ENCODE data around the gene WNT7A. TPM values are rescaled to one million over a fixed set of nuclear protein-coding genes. Genes with fewer than 3 reads are reported as not detected.
"Not testable (repeated sequence)": the region's sequence is repeated elsewhere in the genome, so short reads cannot be mapped to it uniquely, and the experiment has no call there.

WNT7A gene
- total RNA-seq, 6 donors from 2014 or later, result 1.0 to 12.2 (median 6.8) TPM

DNA sequence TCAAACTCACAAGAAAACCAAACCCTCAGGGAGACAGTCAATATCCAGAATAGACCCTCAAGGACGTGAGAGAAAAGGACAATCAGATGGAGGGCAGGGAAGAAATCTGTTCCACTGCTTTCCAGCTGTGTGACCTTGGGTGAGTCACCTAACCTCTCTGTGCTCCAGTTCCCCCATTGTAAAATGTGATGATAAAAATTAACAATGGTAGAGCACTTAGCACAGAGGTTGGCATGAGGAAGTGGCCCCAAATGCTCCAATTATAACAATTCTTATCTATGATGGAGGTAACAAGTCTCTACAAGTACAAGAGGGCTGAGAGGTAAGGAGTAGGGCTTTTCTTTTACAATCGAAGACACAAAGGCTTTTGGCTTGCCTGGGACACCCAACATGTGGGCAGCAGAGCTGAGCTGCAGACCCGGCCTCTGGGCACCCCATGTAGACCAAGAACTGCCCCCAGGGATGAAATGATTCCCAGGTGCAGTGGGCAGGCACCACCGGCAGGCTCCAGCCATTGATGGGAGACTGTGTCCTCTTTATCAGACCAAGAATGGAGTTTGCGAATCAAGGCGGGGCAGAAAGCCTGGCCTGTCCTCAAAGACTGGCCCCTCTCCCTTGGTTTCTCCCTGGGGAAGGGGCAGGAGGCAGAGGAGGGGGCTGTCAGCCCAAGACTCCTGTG is 22.0 kb downstream of the WNT7A start:
- Histone ChIP-seq H3K9me3 (no peaks in the 10 kb centered on the region), H3K27ac (no peak overlapping the region), H3K4me1 (no peaks in the 10 kb centered on the region), H3K27me3 (peaks cover 0 to 5% (median 0%) of the 10 kb centered on the region in 4 donors), H3K36me3 (no peaks in the 10 kb centered on the region), H3K4me3 (no peak overlapping the region)
- TF ChIP-seq EP300 (IDR thresholded peaks at IDR 0.05) (no peak), POLR2AphosphoS5 (IDR thresholded peaks at IDR 0.05) (no peak), POLR2A (IDR thresholded peaks at IDR 0.05) (no peak)
- TF ChIP-seq, protein P1, sequence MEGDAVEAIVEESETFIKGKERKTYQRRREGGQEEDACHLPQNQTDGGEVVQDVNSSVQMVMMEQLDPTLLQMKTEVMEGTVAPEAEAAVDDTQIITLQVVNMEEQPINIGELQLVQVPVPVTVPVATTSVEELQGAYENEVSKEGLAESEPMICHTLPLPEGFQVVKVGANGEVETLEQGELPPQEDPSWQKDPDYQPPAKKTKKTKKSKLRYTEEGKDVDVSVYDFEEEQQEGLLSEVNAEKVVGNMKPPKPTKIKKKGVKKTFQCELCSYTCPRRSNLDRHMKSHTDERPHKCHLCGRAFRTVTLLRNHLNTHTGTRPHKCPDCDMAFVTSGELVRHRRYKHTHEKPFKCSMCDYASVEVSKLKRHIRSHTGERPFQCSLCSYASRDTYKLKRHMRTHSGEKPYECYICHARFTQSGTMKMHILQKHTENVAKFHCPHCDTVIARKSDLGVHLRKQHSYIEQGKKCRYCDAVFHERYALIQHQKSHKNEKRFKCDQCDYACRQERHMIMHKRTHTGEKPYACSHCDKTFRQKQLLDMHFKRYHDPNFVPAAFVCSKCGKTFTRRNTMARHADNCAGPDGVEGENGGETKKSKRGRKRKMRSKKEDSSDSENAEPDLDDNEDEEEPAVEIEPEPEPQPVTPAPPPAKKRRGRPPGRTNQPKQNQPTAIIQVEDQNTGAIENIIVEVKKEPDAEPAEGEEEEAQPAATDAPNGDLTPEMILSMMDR (IDR thresholded peaks at IDR 0.05), result no peak
- ATAC-seq (ENCODE audit: low FRiP score in 2 of 2), result no peak
- 65 to 66% methylated on average over 6 of the region's 6 CpGs for WGBS, 2 donors
- DNase-seq, result no peak

- H3K4me1 ChIP-seq; H3K27ac ChIP-seq; H3K4me3 ChIP-seq; ATAC-seq (ENCODE audit: low FRiP score in 2 of 2); DNase-seq; H3K36me3 ChIP-seq; H3K9me3 ChIP-seq; H3K27me3 ChIP-seq: not testable (repeated sequence)
- 86 to 91% methylated on average over 1 of the region's 1 CpG for WGBS, 2 donors
Measured at GRCh38 chr3:13856628-13857027, 23.2 kb downstream of the WNT7A start.

DNA sequence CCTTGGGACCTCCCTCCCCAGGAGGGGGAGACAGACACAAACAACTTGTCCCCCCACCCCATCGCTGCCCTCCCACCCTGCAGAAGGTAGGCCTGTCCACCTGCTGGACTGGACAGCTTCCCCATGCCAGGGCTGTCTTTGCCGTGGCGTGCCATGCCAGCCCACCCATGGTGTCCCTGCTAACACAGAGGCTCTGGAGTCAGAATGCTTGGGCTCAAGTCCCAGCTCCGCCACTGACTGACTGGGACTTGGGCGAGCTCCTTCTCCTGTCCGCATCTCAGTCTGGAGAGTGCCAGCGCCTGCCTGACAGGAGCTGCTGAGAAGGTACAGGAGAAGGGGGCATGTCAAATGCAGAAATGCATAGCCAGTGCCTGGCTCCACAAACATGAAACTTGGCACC is 23.9 kb downstream of the WNT7A start:
- H3K27me3 ChIP-seq, result peaks cover 0 to 5% (median 0%) of the 10 kb centered on the region in 4 donors

GRCh38 chr3:13854492-13854891 is 25.4 kb downstream of the WNT7A start:
- no peak for ATAC-seq (ENCODE audit: low FRiP score in 2 of 2)
- peak in 1 of 2 donors; percentile 81 for DNase-seq
- H3K27ac ChIP-seq, result no peak overlapping the region
- no peaks in the 10 kb centered on the region for H3K9me3 ChIP-seq
- no peaks in the 10 kb centered on the region for H3K36me3 ChIP-seq
- no peak overlapping the region for H3K4me3 ChIP-seq
- TF ChIP-seq, protein P1 (IDR thresholded peaks at IDR 0.05), result no peak
- TF ChIP-seq EP300 (IDR thresholded peaks at IDR 0.05) (no peak), POLR2AphosphoS5 (IDR thresholded peaks at IDR 0.05) (no peak), POLR2A (IDR thresholded peaks at IDR 0.05) (no peak)
- peaks cover 0 to 5% (median 0%) of the 10 kb centered on the region in 4 donors for H3K27me3 ChIP-seq
- 85 to 91% methylated on average over 15 to 25 of the region's 25 CpGs for WGBS, 2 donors
- H3K4me1 ChIP-seq, result no peaks in the 10 kb centered on the region

More for the DNA sequence above, 23.9 kb downstream of the WNT7A start:
- H3K36me3 ChIP-seq, result no peaks in the 10 kb centered on the region
- H3K9me3 ChIP-seq, result no peaks in the 10 kb centered on the region
- no peak for ATAC-seq (ENCODE audit: low FRiP score in 2 of 2)
- no peak for TF ChIP-seq POLR2A (IDR thresholded peaks at IDR 0.05)
- TF ChIP-seq EP300 (IDR thresholded peaks at IDR 0.05), result no peak
- no peak for TF ChIP-seq POLR2AphosphoS5 (IDR thresholded peaks at IDR 0.05)
- TF ChIP-seq, protein P1 (IDR thresholded peaks at IDR 0.05), result no peak
- no peak overlapping the region for H3K4me3 ChIP-seq
- 94 to 95% methylated on average over 3 to 7 of the region's 7 CpGs for WGBS, 2 donors
- H3K27ac ChIP-seq, result no peak overlapping the region
- DNase-seq, result no peak
- H3K4me1 ChIP-seq, result no peaks in the 10 kb centered on the region

GRCh38 chr3:13853978-13854296 is 25.9 kb downstream of the WNT7A start:
- Histone ChIP-seq H3K27me3 (peaks cover 0 to 5% (median 0%) of the 10 kb centered on the region in 4 donors), H3K9me3 (no peaks in the 10 kb centered on the region), H3K36me3 (no peaks in the 10 kb centered on the region), H3K4me3 (no peak overlapping the region), H3K4me1 (no peaks in the 10 kb centered on the region), H3K27ac (no peak overlapping the region)
- TF ChIP-seq, protein P1 (IDR thresholded peaks at IDR 0.05), result no peak
- no peak for TF ChIP-seq POLR2A (IDR thresholded peaks at IDR 0.05)
- no peak for TF ChIP-seq POLR2AphosphoS5 (IDR thresholded peaks at IDR 0.05)
- TF ChIP-seq EP300 (IDR thresholded peaks at IDR 0.05), result no peak
- ATAC-seq (ENCODE audit: low FRiP score in 2 of 2) (no peak), DNase-seq (no peak)
- WGBS, 2 donors, result 52 to 78% methylated on average over 1 of the region's 1 CpG

Measured in upper lobe of left lung (tissue), 6 donors.